TTC549 (cell line): Measurements from ENCODE around the gene HOXD11.
A peak's percentile ranks its signal among the peaks of the same experiment; 100 is the strongest.

Source experiments
- FAIRE-seq: peaks from 2 replicates; lab custom pipeline; 2012; peaks lifted over from hg19 to GRCh38; lab: Jason Lieb, UNC

Gene HOXD11

GRCh38 chr2:176105730-176106580 lies 1.1 kb upstream of the HOXD11 start:
- FAIRE-seq, result no peak

- FAIRE-seq, result no peak
Observed at GRCh38 chr2:176107731-176108181, 676 bp downstream of the HOXD11 start.

- no peak for FAIRE-seq
Observed at GRCh38 chr2:176109192-176109901, 2.3 kb downstream of the HOXD11 start.

- FAIRE-seq, result no peak
Observed at GRCh38 chr2:176109946-176110345, 2.9 kb downstream of the HOXD11 start.

- FAIRE-seq, result no peak
Observed at GRCh38 chr2:176110415-176111308, 3.6 kb downstream of the HOXD11 start.

GRCh38 chr2:176111309-176111663 lies 4.2 kb downstream of the HOXD11 start:
- FAIRE-seq, result peak; percentile 77

- no peak for FAIRE-seq
Observed at GRCh38 chr2:176111846-176112374, 4.8 kb downstream of the HOXD11 start.

GRCh38 chr2:176112375-176113302 lies 5.6 kb downstream of the HOXD11 start:
- FAIRE-seq, result no peak

- FAIRE-seq, result no peak
Observed at GRCh38 chr2:176114120-176114929, 7.2 kb downstream of the HOXD11 start.

GRCh38 chr2:176114930-176115625 lies 8.0 kb downstream of the HOXD11 start:
- FAIRE-seq, result no peak

- FAIRE-seq, result no peak
Observed at GRCh38 chr2:176115883-176116813, 9.1 kb downstream of the HOXD11 start, which contains the start of gene HOXD10. Gene HOXD10 (plus strand): TSS chr2:176116778. CDS start chr2:176116834, 56 bp downstream.

- FAIRE-seq, result no peak
Observed at GRCh38 chr2:176117162-176117822, 10.2 kb downstream of the HOXD11 start.

GRCh38 chr2:176117823-176118371 lies 10.8 kb downstream of the HOXD11 start:
- no peak for FAIRE-seq

GRCh38 chr2:176118601-176119339 lies 11.7 kb downstream of the HOXD11 start:
- FAIRE-seq, result no peak

- no peak for FAIRE-seq
Observed at GRCh38 chr2:176120364-176121189, 13.5 kb downstream of the HOXD11 start.
